ENCODE measurements around the gene LOXL3.

LOXL3 gene

GRCh38 chr2:74496997-74497776, 56.6 kb downstream of the LOXL3 start:
- Histone ChIP-seq H3K4me1 (ENCODE audit: control insufficient read depth, low read length) (peaks cover 6% of the 10 kb centered on the region; the same call in 1 of the 2 replicates), H3F3A (ENCODE audit: control insufficient read depth, insufficient read depth) (no peaks in the 10 kb centered on the region), H3K27ac (ENCODE audit: low read depth, low read length) (no peak overlapping the region), H3K36me3 (ENCODE audit: control insufficient read depth, low read length) (peaks cover 15% of the 10 kb centered on the region), H3K9me2 (replicated peaks; ENCODE audit: control insufficient read depth, low read length) (no peaks in the 10 kb centered on the region), H3K9me3 (ENCODE audit: control insufficient read depth, insufficient read depth, low read length) (no peaks in the 10 kb centered on the region), H3K27me3 (ENCODE audit: control insufficient read depth, low read length) (peaks cover 47% of the 10 kb centered on the region), H3K4me2 (ENCODE audit: low read length) (no peak overlapping the region; the same call in 1 of the 2 replicates), H3K79me2 (ENCODE audit: control insufficient read depth, low read length) (no peaks in the 10 kb centered on the region), H4K20me1 (ENCODE audit: control insufficient read depth, insufficient read depth, low read depth, low read length) (no peaks in the 10 kb centered on the region), H3K4me3 (ENCODE audit: low read length) (no peak overlapping the region)
- no peak for TF ChIP-seq CTCF (IDR thresholded peaks at IDR 0.05; ENCODE audit: low read depth, low read length, poor library complexity, severe bottlenecking)
- TF ChIP-seq EZH2phosphoT487 (IDR thresholded peaks at IDR 0.05; ENCODE audit: borderline replicate concordance, low read length): no peak

GRCh38 chr2:74495440-74495839, 58.3 kb downstream of the LOXL3 start:
- Histone ChIP-seq H3K27me3 (ENCODE audit: control insufficient read depth, low read length) (peaks cover 30% of the 10 kb centered on the region), H3K27ac (ENCODE audit: low read depth, low read length) (no peak overlapping the region), H3K36me3 (ENCODE audit: control insufficient read depth, low read length) (peaks cover 29% of the 10 kb centered on the region), H3K9me2 (replicated peaks; ENCODE audit: control insufficient read depth, low read length) (no peaks in the 10 kb centered on the region), H3K9me3 (ENCODE audit: control insufficient read depth, insufficient read depth, low read length) (no peaks in the 10 kb centered on the region), H3K4me2 (ENCODE audit: low read length) (no peak overlapping the region), H3K79me2 (ENCODE audit: control insufficient read depth, low read length) (no peaks in the 10 kb centered on the region), H3K4me3 (ENCODE audit: low read length) (no peak overlapping the region), H3K4me1 (ENCODE audit: control insufficient read depth, low read length) (peaks cover 6% of the 10 kb centered on the region; the same call in 1 of the 2 replicates), H3F3A (ENCODE audit: control insufficient read depth, insufficient read depth) (no peaks in the 10 kb centered on the region), H4K20me1 (ENCODE audit: control insufficient read depth, insufficient read depth, low read depth, low read length) (no peaks in the 10 kb centered on the region)
- no peak for TF ChIP-seq CTCF (IDR thresholded peaks at IDR 0.05; ENCODE audit: low read depth, low read length, poor library complexity, severe bottlenecking)
- TF ChIP-seq EZH2phosphoT487 (IDR thresholded peaks at IDR 0.05; ENCODE audit: borderline replicate concordance, low read length): no peak

GRCh38 chr2:74493546-74493945, 60.2 kb downstream of the LOXL3 start:
- H3K27me3 ChIP-seq (ENCODE audit: control insufficient read depth, low read length): peaks cover 11% of the 10 kb centered on the region
- no peaks in the 10 kb centered on the region for H3K79me2 ChIP-seq (ENCODE audit: control insufficient read depth, low read length)
- H3K4me2 ChIP-seq (ENCODE audit: low read length): no peak overlapping the region
- peaks cover 4% of the 10 kb centered on the region; the same call in 1 of the 2 replicates for H3K4me1 ChIP-seq (ENCODE audit: control insufficient read depth, low read length)
- no peak overlapping the region for H3K4me3 ChIP-seq (ENCODE audit: low read length)
- H3F3A ChIP-seq (ENCODE audit: control insufficient read depth, insufficient read depth): no peaks in the 10 kb centered on the region
- H3K36me3 ChIP-seq (ENCODE audit: control insufficient read depth, low read length): peaks cover 29% of the 10 kb centered on the region
- no peaks in the 10 kb centered on the region for H3K9me3 ChIP-seq (ENCODE audit: control insufficient read depth, insufficient read depth, low read length)
- TF ChIP-seq CTCF (IDR thresholded peaks at IDR 0.05; ENCODE audit: low read depth, low read length, poor library complexity, severe bottlenecking) (no peak), EZH2phosphoT487 (IDR thresholded peaks at IDR 0.05; ENCODE audit: borderline replicate concordance, low read length) (no peak)
- H4K20me1 ChIP-seq (ENCODE audit: control insufficient read depth, insufficient read depth, low read depth, low read length): no peaks in the 10 kb centered on the region
- H3K27ac ChIP-seq (ENCODE audit: low read depth, low read length): no peak overlapping the region
- H3K9me2 ChIP-seq (replicated peaks; ENCODE audit: control insufficient read depth, low read length): no peaks in the 10 kb centered on the region

All from DOHH2 (cell line).